HG03565 (cell line): ENCODE results near the gene PRDM16.

ENCODE experiments used
- ATAC-seq: cut with Tn5 transposase; IDR thresholded peaks from one replicate; pipeline ENCODE4 v1.9.1; 2021; ENCODE audit warnings: mild to moderate bottlenecking, moderate library complexity; ENCODE audit not compliant: unreplicated experiment

Gene PRDM16

DNA sequence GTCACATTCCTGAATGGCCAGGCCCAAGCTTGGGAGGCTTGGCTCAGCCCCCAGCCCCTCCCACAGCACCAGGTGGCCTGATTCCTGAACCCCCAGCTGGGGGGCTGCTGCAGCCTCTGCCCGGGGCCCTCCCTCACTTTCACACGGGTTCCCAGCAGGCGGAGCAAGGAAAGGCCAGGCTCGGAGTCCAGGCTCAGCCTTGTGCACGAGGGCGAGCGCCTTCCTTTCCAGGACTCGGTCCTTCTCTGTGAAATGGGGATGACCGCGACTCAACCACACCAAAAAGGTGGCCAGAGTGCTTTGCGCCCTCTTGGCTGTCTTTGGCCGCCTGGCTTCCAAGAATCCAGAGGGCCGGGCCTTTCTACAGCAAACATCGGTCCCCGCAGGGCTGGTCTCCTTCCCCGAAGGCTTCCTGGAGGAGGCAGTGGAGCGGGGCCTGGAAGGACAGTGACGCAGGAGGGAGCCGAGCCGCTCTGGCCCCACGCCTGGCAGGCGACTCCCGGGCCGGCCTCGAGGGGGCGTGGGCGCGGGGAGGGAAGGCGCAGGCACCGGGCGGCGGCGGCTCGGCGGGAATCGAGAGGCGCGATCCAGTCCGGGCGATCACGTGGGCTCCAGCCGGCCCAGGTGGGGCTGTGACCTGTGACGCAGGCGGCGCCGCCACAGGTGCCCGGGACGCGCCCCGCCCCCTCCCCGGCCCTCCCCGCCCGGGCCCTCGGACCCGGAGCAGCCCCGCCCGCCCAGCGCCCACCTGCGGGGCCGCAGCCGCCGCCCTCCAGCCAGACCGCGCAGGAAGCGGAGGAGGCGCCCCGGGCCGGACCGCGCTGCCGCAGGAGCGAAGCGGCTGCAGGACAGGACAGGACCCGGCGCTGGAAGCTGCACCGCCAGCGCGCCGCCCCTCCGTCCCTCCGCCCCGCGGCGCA lies 385.1 kb downstream of the PRDM16 start, which contains the start of gene ARHGEF16:
Gene ARHGEF16 (plus strand): TSS at position 775 of the 920 bp plus-strand sequence. CDS start 8,420 bp downstream, outside the sequence.
- ATAC-seq, result no peak

- ATAC-seq, result no peak
Observed at GRCh38 chr1:3454811-3455618, 386.0 kb downstream of the PRDM16 start.

DNA sequence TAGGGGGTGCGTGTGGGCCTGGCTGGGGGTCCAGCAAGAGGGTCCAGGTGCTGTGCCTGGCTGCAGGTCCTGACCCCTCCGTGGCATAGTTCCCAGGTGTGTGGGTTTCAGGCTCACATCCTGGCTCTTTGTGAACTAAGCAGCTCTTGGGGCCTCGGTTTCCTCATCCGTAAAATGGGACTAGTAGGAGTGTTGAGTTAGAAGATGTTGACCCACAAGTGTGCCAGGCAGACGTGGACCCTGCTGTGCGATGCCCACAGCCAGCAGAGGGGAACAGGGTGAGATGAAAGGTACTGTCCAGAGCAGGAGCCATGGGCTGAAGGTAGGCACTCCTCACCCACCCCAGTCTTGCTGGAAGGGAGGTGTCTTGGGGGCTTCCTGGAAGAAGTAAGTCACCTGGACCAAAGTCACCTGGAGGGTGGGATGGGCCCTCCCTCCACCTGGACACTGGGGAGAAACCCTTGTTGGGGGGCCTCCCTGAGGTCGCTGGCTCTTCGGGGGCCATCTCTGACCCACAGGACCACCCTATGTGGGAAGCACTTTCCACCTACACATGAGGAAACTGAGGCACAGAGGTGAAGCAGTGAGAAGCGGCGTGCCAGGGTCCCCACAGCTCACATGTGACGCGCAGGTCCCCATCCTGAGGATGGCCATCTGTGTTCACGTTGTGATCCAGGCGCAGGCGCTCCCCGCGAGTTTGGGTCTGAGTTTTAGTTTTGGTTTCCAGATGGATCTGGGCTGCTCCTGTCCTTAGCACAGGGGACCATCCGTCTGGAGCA lies 386.9 kb downstream of the PRDM16 start:
- no peak for ATAC-seq

DNA sequence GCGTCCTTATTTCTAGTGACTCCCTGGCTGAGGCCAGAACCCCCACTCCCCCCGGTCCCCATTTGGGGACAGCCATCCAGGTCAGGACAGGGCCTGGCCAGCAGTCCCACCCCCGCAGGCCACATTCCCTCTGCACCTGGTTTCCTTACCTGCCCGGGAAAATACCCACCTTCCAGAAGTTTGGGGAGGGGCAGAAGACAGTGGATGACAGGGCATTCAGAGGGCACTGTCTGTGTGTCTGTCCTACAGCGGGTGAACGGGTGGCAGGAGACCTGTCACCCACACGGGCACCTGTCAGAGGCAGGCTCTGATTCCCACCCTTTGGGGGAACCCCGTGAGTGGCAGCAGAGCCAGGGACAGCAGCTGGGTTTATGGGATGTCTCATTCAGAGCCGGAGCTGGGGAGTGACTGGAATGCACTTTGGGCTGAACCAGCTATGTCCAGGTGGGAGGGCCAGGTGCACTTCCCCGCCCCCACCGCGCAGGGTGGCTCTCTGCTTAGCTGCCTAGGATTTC lies 387.5 kb downstream of the PRDM16 start:
- no peak for ATAC-seq

GRCh38 chr1:3456964-3457909 lies 388.2 kb downstream of the PRDM16 start:
- no peak for ATAC-seq

- no peak for ATAC-seq
Observed at GRCh38 chr1:3457910-3458883, 389.2 kb downstream of the PRDM16 start.

DNA sequence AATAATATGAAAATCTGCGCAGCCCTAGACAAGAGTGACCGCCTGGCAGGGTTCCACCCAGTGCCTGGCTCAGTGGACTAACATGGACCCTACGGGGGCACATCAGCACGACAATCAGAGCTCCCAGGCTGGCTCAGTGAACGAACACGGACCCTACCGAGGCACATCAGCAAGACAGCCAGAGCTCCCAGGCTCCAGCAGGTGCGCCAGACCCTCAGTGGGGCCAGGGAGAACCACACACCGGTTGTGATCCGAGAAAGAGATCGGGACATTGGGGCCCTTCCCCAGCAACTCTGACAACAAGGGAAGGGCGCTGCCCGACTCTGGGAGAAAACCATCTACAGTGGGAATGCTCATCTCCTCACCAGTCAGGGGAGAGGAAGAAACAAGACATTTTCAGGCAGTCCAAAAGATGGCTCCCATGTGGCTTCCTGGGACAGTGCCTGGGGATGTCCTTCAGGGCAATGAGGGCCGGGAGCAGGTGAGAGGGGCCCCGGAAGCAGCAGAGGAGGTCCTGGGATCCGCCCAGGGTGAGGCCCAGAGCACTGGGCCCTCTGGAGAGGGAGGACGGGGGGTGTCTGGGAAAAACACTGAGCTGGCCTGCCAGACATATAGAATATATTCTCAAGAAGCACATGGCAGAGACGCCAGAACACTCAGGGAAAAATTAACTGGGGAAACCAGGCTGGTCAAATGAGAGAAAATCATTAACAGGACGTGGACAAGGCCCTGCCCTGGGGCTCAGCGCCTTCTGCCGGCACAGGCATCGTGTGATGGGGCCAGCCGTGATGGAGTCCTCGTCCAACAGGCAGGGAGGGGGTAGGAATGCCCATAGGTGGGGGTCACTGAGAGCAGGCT lies 390.3 kb downstream of the PRDM16 start:
- ATAC-seq, result no peak

- no peak for ATAC-seq
Observed at GRCh38 chr1:3459940-3460671, 391.1 kb downstream of the PRDM16 start.

- ATAC-seq, result no peak
Observed at GRCh38 chr1:3460672-3461131, 391.7 kb downstream of the PRDM16 start.

GRCh38 chr1:3461238-3461933 lies 392.4 kb downstream of the PRDM16 start:
- no peak for ATAC-seq

GRCh38 chr1:3461934-3462275 lies 392.9 kb downstream of the PRDM16 start:
- no peak for ATAC-seq

GRCh38 chr1:3462356-3463012 lies 393.5 kb downstream of the PRDM16 start:
- no peak for ATAC-seq

DNA sequence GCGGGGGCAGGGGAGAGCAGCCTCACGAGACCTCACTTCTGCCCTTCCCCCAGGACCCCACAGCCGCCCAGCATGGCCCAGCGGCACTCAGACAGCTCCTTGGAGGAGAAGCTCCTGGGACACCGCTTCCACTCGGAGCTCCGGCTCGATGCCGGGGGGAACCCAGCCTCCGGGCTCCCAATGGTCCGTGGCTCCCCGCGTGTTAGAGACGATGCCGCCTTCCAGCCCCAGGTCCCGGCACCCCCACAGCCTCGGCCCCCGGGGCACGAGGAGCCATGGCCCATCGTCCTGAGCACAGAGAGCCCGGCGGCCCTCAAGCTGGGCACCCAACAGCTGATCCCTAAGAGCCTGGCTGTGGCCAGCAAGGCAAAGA lies 394.0 kb downstream of the PRDM16 start:
- ATAC-seq, result no peak

DNA sequence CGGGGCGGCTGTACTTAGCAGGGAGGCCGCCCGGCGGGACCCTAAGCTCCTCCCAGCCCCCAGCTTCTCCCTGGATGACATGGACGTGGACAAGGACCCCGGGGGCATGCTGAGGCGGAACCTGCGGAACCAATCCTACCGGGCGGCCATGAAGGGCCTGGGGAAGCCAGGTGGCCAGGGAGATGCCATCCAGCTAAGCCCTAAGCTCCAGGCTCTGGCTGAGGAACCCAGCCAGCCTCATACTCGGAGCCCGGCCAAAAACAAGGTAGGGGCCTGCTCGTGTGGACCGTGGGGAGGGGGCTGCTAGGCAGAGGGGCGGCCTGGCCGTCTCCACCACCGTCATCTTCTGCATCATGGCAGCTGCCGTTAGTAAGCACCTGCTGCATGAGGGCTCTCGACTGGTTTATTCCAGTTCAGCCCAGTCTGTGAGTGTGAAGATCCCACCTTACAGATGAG lies 394.4 kb downstream of the PRDM16 start:
- no peak for ATAC-seq

DNA sequence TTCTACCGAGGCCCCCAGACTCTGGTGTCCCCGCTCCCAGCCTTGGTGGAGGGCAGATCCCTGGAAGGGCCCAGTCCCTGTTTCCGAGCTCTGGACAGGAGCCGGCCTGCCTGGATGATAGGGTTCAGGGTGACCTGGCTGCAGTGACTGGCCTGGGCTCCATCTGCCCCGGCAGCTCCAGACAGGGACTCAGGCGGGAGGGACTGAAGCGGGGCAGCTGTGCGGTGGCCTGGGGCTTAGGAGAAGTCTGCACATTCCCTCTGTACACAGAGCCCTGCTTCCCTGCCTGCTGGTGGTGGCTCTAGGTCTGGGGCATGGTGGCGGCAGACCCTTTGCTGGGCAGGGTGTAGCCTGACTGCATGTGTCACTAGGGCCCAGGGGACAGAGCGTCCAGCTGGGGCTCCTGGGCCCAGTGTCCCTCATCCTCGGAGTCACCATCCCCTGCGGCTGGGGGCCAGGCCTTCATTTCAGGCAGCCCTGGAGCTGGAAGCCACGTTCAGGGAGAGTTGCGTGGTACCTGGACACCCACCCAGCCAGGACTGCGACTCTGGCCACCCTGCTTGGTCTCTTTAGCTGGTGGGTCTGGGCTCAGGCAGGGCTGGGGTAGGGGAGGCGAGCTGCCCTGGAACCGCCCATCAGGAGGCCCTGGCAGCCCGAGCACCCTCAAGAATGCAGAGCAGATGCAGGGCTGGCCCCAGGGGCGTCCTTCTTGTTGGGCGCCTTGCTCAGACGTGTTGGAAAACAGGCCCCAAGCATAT lies 395.1 kb downstream of the PRDM16 start:
- no peak for ATAC-seq
